ENCODE results near the gene AFF2. TPM values are rescaled to one million over a fixed set of nuclear protein-coding genes. Genes with fewer than 3 reads are reported as not detected.

Gene AFF2
- total RNA-seq, 3 donors from 2014 or later (not counting 1 experiment from before 2014, with no cell fraction given) = 0.24 to 4.8 (median 0.79) TPM

- Mint-ChIP-seq H3K4me3 (no peak overlapping the region), H3K36me3 (no peaks in the 10 kb centered on the region), H3K27me3 (ENCODE audit: low read depth in 2 of 2) (peaks cover 0 to 6% of the 10 kb centered on the region in 2 donors), H3K27ac (no peak overlapping the region), H3K4me1 (no peaks in the 10 kb centered on the region), H3K9me3 (no peaks in the 10 kb centered on the region)
- no peak for DNase-seq
- no CpG with 5 or more reads among the region's 3 CpGs for WGBS (ENCODE audit: insufficient coverage)
- H3K27me3 ChIP-seq (ENCODE audit: control insufficient read depth, insufficient read depth, low read length) = no peaks in the 10 kb centered on the region
- intact Hi-C loops (cut with micrococcal nuclease) = no loop called here
- no peaks in the 10 kb centered on the region for H3K36me3 ChIP-seq (ENCODE audit: control insufficient read depth, insufficient read depth, low read length)
- H3K4me1 ChIP-seq (ENCODE audit: control insufficient read depth, insufficient read depth, low read length) = no peaks in the 10 kb centered on the region
- H3K27ac ChIP-seq (ENCODE audit: low read length) = no peak overlapping the region
- TF ChIP-seq CTCF (IDR thresholded peaks at IDR 0.05) = no peak
- ATAC-seq = no peak
- H3K9me3 ChIP-seq (ENCODE audit: control insufficient read depth, insufficient read depth, low read length) = no peaks in the 10 kb centered on the region
- H3K4me3 ChIP-seq (ENCODE audit: low read length) = no peak overlapping the region
Measured at GRCh38 chrX:149037281-149037870, 537.0 kb downstream of the AFF2 start.

- Histone ChIP-seq H3K9me3 (ENCODE audit: control insufficient read depth, insufficient read depth, low read length) (no peaks in the 10 kb centered on the region), H3K36me3 (ENCODE audit: control insufficient read depth, insufficient read depth, low read length) (no peaks in the 10 kb centered on the region), H3K4me3 (ENCODE audit: low read length) (no peak overlapping the region), H3K27me3 (ENCODE audit: control insufficient read depth, insufficient read depth, low read length) (no peaks in the 10 kb centered on the region), H3K4me1 (ENCODE audit: control insufficient read depth, insufficient read depth, low read length) (no peaks in the 10 kb centered on the region), H3K27ac (ENCODE audit: low read length) (no peak overlapping the region)
- Mint-ChIP-seq H3K36me3 (no peaks in the 10 kb centered on the region), H3K4me3 (no peak overlapping the region), H3K27me3 (ENCODE audit: low read depth in 2 of 2) (peaks cover 0 to 6% of the 10 kb centered on the region in 2 donors), H3K4me1 (no peaks in the 10 kb centered on the region), H3K9me3 (no peaks in the 10 kb centered on the region), H3K27ac (no peak overlapping the region)
- ATAC-seq (no peak), DNase-seq (no peak)
- no peak for TF ChIP-seq CTCF (IDR thresholded peaks at IDR 0.05)
- intact Hi-C loops (cut with micrococcal nuclease) = no loop called here
Measured at GRCh38 chrX:149039057-149039456, 538.6 kb downstream of the AFF2 start.

GRCh38 chrX:149040873-149041535, 540.6 kb downstream of the AFF2 start:
- no peak for DNase-seq

More at GRCh38 chrX:149040873-149041535, 540.6 kb downstream of the AFF2 start:
- Mint-ChIP-seq H3K4me1 (no peaks in the 10 kb centered on the region), H3K27me3 (ENCODE audit: low read depth in 2 of 2) (peaks cover 0 to 6% of the 10 kb centered on the region in 2 donors), H3K9me3 (no peaks in the 10 kb centered on the region), H3K36me3 (no peaks in the 10 kb centered on the region), H3K27ac (no peak overlapping the region), H3K4me3 (no peak overlapping the region)
- Histone ChIP-seq H3K4me3 (ENCODE audit: low read length) (no peak overlapping the region), H3K4me1 (ENCODE audit: control insufficient read depth, insufficient read depth, low read length) (no peaks in the 10 kb centered on the region), H3K27ac (ENCODE audit: low read length) (no peak overlapping the region), H3K27me3 (ENCODE audit: control insufficient read depth, insufficient read depth, low read length) (no peaks in the 10 kb centered on the region), H3K9me3 (ENCODE audit: control insufficient read depth, insufficient read depth, low read length) (no peaks in the 10 kb centered on the region), H3K36me3 (ENCODE audit: control insufficient read depth, insufficient read depth, low read length) (no peaks in the 10 kb centered on the region)
- intact Hi-C loops (cut with micrococcal nuclease) = no loop called here
- no peak for TF ChIP-seq CTCF (IDR thresholded peaks at IDR 0.05)
- no peak for ATAC-seq
- WGBS (ENCODE audit: insufficient coverage) = 86% methylated on average over 2 of the region's 5 CpGs
